GM12878 (cell line): ENCODE data around the gene VSX2. TPM values are rescaled to one million over a fixed set of nuclear protein-coding genes. Genes with fewer than 3 reads are reported as not detected.

Source experiments
- NFYA ChIP-seq: IDR thresholded peaks from 2 replicates; pipeline ENCODE4 v1.6.1; 2011; ENCODE audit warnings: low read depth, mild to moderate bottlenecking, low read length, improper control_type of control experiment, borderline replicate concordance
- NFYB ChIP-seq: IDR thresholded peaks from 2 replicates; pipeline ENCODE4 v1.6.1; 2011; ENCODE audit warnings: low read depth, mild to moderate bottlenecking, low read length, improper control_type of control experiment, moderate library complexity; ENCODE audit not compliant: insufficient read depth
- NR2C2 ChIP-seq: IDR thresholded peaks from 2 replicates; pipeline ENCODE4 v1.6.1; 2011; ENCODE audit warnings: borderline replicate concordance, low read depth; ENCODE audit not compliant: control insufficient read depth, insufficient read length
- SIX5 ChIP-seq: IDR thresholded peaks from 2 replicates; pipeline ENCODE4 v1.6.1; 2011; ENCODE audit warnings: mild to moderate bottlenecking, low read depth, low read length, moderate library complexity; ENCODE audit not compliant: severe bottlenecking
- SREBF2 ChIP-seq: IDR thresholded peaks from 2 replicates; pipeline ENCODE4 v1.6.1; 2012; ENCODE audit warnings: mild to moderate bottlenecking, low read length
- ZNF622 ChIP-seq: fragments of 450-650 bp; IDR thresholded peaks from 2 replicates; pipeline ENCODE4 v1.6.1; 2017; ENCODE audit warnings: mild to moderate bottlenecking, inconsistent platforms
- polyA plus RNA-seq, 11 experiments: library from polyadenylated mRNA; depleted of rRNA in 4 of 11; unstranded in 6 of 11; stranded (reverse) in 5 of 11; fragments of >200 nt; fragmentation: Nextera tagmentation in 4 of 11; fragmentation: Illumina TruSeq in 1 of 11; extraction: Ambion mirVana in 4 of 11; extraction: Trizol in 1 of 11; gene quantifications; 1 replicate in 1 of 11; 2 replicates in 10 of 11; pipeline versions ENCODE4 v1.2.1 to v1.2.3, GENCODE V29; 2011 to 2016; ENCODE audit warnings: inconsistent platforms in 2 of 11, missing spikeins in 2 of 11, low read depth in 1 of 11
- total RNA-seq, 4 experiments: library from RNA; depleted of rRNA in 3 of 4; stranded (reverse); fragments of >200 nt in 3 of 4; fragmentation: Illumina TruSeq in 1 of 4; extraction: Trizol in 1 of 4; gene quantifications; 2 replicates each; pipeline versions ENCODE4 v1.2.1 to v1.2.3, GENCODE V29; 2013 to 2021
- TF ChIP-seq, protein P1 (sequence below): fragments of 450-650 bp; IDR thresholded peaks from 2 replicates; pipeline ENCODE4 v1.6.1; 2017; ENCODE audit warnings: mild to moderate bottlenecking, moderate library complexity
- TF ChIP-seq, protein P2 (sequence below): IDR thresholded peaks from 2 replicates; pipeline ENCODE4 v1.6.1; 2011; ENCODE audit warnings: borderline replicate concordance, low read depth, mild to moderate bottlenecking, moderate library complexity, low read length; ENCODE audit not compliant: insufficient read depth, poor library complexity, severe bottlenecking

Gene VSX2
- total and polyA plus RNA-seq, 10 of the 15 experiments (the other 5 are each of a cell fraction or from before 2014, with no cell fraction given), result 0.04 to 0.05 TPM; not detected in 8

DNA sequence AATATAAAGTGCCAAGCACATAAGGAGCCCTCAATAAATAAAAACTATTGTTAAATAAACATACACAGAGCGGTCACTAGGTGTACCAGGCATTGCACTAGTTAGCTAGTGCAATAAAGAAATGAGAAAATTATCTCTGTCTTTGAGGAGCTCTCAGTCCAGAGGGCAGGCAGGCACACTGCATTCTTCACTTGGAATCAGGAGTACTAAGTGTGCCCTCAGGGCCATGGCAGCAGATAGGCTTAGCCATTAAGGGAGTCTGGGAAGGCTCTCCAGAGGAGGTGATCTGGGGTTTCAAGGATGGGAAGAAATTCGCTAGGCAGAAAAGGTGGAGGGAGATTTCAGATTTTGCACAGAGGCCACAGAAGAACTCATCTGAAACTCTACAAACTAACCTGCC is 54.4 kb downstream of the VSX2 start (continued):
- TF ChIP-seq, protein P1, sequence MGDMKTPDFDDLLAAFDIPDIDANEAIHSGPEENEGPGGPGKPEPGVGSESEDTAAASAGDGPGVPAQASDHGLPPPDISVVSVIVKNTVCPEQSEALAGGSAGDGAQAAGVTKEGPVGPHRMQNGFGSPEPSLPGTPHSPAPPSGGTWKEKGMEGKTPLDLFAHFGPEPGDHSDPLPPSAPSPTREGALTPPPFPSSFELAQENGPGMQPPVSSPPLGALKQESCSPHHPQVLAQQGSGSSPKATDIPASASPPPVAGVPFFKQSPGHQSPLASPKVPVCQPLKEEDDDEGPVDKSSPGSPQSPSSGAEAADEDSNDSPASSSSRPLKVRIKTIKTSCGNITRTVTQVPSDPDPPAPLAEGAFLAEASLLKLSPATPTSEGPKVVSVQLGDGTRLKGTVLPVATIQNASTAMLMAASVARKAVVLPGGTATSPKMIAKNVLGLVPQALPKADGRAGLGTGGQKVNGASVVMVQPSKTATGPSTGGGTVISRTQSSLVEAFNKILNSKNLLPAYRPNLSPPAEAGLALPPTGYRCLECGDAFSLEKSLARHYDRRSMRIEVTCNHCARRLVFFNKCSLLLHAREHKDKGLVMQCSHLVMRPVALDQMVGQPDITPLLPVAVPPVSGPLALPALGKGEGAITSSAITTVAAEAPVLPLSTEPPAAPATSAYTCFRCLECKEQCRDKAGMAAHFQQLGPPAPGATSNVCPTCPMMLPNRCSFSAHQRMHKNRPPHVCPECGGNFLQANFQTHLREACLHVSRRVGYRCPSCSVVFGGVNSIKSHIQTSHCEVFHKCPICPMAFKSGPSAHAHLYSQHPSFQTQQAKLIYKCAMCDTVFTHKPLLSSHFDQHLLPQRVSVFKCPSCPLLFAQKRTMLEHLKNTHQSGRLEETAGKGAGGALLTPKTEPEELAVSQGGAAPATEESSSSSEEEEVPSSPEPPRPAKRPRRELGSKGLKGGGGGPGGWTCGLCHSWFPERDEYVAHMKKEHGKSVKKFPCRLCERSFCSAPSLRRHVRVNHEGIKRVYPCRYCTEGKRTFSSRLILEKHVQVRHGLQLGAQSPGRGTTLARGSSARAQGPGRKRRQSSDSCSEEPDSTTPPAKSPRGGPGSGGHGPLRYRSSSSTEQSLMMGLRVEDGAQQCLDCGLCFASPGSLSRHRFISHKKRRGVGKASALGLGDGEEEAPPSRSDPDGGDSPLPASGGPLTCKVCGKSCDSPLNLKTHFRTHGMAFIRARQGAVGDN, result no peak
- TF ChIP-seq SREBF2 (no peak), ZNF622 (no peak), NFYB (no peak), NFYA (no peak), NR2C2 (no peak), SIX5 (no peak)
- TF ChIP-seq, protein P2, sequence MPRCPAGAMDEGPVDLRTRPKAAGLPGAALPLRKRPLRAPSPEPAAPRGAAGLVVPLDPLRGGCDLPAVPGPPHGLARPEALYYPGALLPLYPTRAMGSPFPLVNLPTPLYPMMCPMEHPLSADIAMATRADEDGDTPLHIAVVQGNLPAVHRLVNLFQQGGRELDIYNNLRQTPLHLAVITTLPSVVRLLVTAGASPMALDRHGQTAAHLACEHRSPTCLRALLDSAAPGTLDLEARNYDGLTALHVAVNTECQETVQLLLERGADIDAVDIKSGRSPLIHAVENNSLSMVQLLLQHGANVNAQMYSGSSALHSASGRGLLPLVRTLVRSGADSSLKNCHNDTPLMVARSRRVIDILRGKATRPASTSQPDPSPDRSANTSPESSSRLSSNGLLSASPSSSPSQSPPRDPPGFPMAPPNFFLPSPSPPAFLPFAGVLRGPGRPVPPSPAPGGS, result no peak
